H9 (cell line): ENCODE data around the gene IFI44. TPM values are rescaled to one million over a fixed set of nuclear protein-coding genes. Genes with fewer than 3 reads are reported as not detected.

Source experiments
- DNase-seq: peaks from one replicate; pipeline ENCODE4 v3.0.0-alpha.2; 2017
- H2AFZ ChIP-seq: one replicate; pipeline ENCODE4 v1.6.1; 2013; ENCODE audit warnings: mild to moderate bottlenecking, low read length, control low read depth, moderate library complexity
- H2AK5ac ChIP-seq: 2 replicates; pipeline ENCODE4 v1.6.1; 2013; ENCODE audit warnings: low read length, control low read depth, mixed read lengths; ENCODE audit not compliant: insufficient read length
- H2BK120ac ChIP-seq: one replicate; pipeline ENCODE4 v1.6.1; 2013; ENCODE audit warnings: low read depth, mild to moderate bottlenecking, low read length, control low read depth, inconsistent platforms; ENCODE audit not compliant: poor library complexity, severe bottlenecking
- H2BK12ac ChIP-seq: 2 replicates; pipeline ENCODE4 v1.6.1; 2013; ENCODE audit warnings: low read length, control low read depth, mixed read lengths, low read depth; ENCODE audit not compliant: insufficient read length
- H2BK15ac ChIP-seq: 2 replicates; pipeline ENCODE4 v1.6.1; 2013; ENCODE audit warnings: low read depth, low read length, control low read depth
- H2BK20ac ChIP-seq: one replicate; pipeline ENCODE4 v1.6.1; 2013; ENCODE audit warnings: low read depth, mild to moderate bottlenecking, low read length, control low read depth, inconsistent platforms; ENCODE audit not compliant: poor library complexity, severe bottlenecking
- H2BK5ac ChIP-seq: 2 replicates; pipeline ENCODE4 v1.6.1; 2013; ENCODE audit warnings: low read length, control low read depth, mixed read lengths; ENCODE audit not compliant: insufficient read length
- H3K14ac ChIP-seq: 2 replicates; pipeline ENCODE4 v1.6.1; 2013; ENCODE audit warnings: low read length, control low read depth; ENCODE audit not compliant: insufficient read depth
- H3K18ac ChIP-seq: 2 replicates; pipeline ENCODE4 v1.6.1; 2013; ENCODE audit warnings: low read depth, mild to moderate bottlenecking, mixed read lengths, low read length, control low read depth; ENCODE audit not compliant: insufficient read length
- H3K23ac ChIP-seq: 2 replicates; pipeline ENCODE4 v1.6.1; 2013; ENCODE audit warnings: low read length, control low read depth, mixed read lengths, low read depth; ENCODE audit not compliant: insufficient read length
- H3K23me2 ChIP-seq: 2 replicates; pipeline ENCODE4 v1.6.1; 2013; ENCODE audit warnings: low read depth, mild to moderate bottlenecking, mixed read lengths, low read length, control low read depth; ENCODE audit not compliant: insufficient read length, poor library complexity, severe bottlenecking
- H3K27ac ChIP-seq: 2 replicates; pipeline ENCODE4 v1.5.1; 2013; ENCODE audit warnings: low read length, control low read depth, mixed read lengths, low read depth; ENCODE audit not compliant: insufficient read length
- H3K27me3 ChIP-seq: 2 replicates; pipeline ENCODE4 v1.6.1; 2013; ENCODE audit warnings: low read length, control low read depth, inconsistent platforms; ENCODE audit not compliant: insufficient read depth
- H3K4ac ChIP-seq: 2 replicates; pipeline ENCODE4 v1.6.1; 2013; ENCODE audit warnings: low read depth, mild to moderate bottlenecking, control low read depth, inconsistent platforms, low read length, moderate library complexity
- H3K4me1 ChIP-seq: 2 replicates; pipeline ENCODE4 v1.6.1; 2013; ENCODE audit warnings: low read length, control low read depth, inconsistent platforms; ENCODE audit not compliant: insufficient read depth
- H3K4me2 ChIP-seq: 2 replicates; pipeline ENCODE4 v1.6.1; 2013; ENCODE audit warnings: low read length, control low read depth, mixed read lengths; ENCODE audit not compliant: insufficient read length, insufficient read depth
- H3K56ac ChIP-seq: 2 replicates; pipeline ENCODE4 v1.6.1; 2013; ENCODE audit warnings: low read depth, mild to moderate bottlenecking, mixed read lengths, low read length, control low read depth; ENCODE audit not compliant: insufficient read length
- H3K79me1 ChIP-seq: 2 replicates; pipeline ENCODE4 v1.6.1; 2013; ENCODE audit warnings: low read depth, mild to moderate bottlenecking, moderate library complexity, low read length, control low read depth, inconsistent platforms; ENCODE audit not compliant: insufficient read depth, poor library complexity, severe bottlenecking
- H3K79me2 ChIP-seq: 2 replicates; pipeline ENCODE4 v1.6.1; 2013; ENCODE audit warnings: low read length, control low read depth, inconsistent platforms; ENCODE audit not compliant: insufficient read depth
- H3K9ac ChIP-seq: 2 replicates; pipeline ENCODE4 v1.6.1; 2013; ENCODE audit warnings: low read length, control low read depth, mixed read lengths; ENCODE audit not compliant: insufficient read length; ENCODE audit errors: extremely low read depth
- H3K9me3 ChIP-seq: one replicate; pipeline ENCODE4 v1.6.1; 2013; ENCODE audit warnings: low read depth, low read length, inconsistent platforms; ENCODE audit not compliant: control insufficient read depth
- H3T11ph ChIP-seq: one replicate; pipeline ENCODE4 v1.6.1; 2013; ENCODE audit warnings: mild to moderate bottlenecking, low read length, control low read depth, inconsistent platforms
- H4K20me1 ChIP-seq: one replicate; pipeline ENCODE4 v1.6.1; 2013; ENCODE audit not compliant: control insufficient read depth, insufficient read length, insufficient read depth
- H4K5ac ChIP-seq: 2 replicates; pipeline ENCODE4 v1.6.1; 2013; ENCODE audit warnings: low read depth, mild to moderate bottlenecking, mixed read lengths, low read length, control low read depth; ENCODE audit not compliant: insufficient read length
- H4K8ac ChIP-seq: replicated peaks from 2 replicates; pipeline ENCODE4 v1.6.1; 2013; ENCODE audit warnings: low read length, control low read depth, mixed read lengths, low read depth; ENCODE audit not compliant: insufficient read length
- H4K91ac ChIP-seq: 2 replicates; pipeline ENCODE4 v1.6.1; 2013; ENCODE audit warnings: low read depth, mild to moderate bottlenecking, moderate library complexity, mixed read lengths, low read length, control low read depth; ENCODE audit not compliant: insufficient read length
- H3K27ac Mint-ChIP-seq, 3 experiments: 2 replicates in 2 of 3; 3 replicates in 1 of 3; pipeline ENCODE4 v1.8.0; 2020 to 2021; ENCODE audit warnings: mixed read lengths in 3 of 3, mild to moderate bottlenecking in 1 of 3, moderate library complexity in 1 of 3
- H3K27me3 Mint-ChIP-seq: 2 replicates; pipeline ENCODE4 v1.8.0; 2021; ENCODE audit warnings: low read depth, mild to moderate bottlenecking, moderate library complexity, mixed read lengths
- H3K36me3 Mint-ChIP-seq, 3 experiments: 2 replicates in 2 of 3; 3 replicates in 1 of 3; pipeline ENCODE4 v1.8.0; 2020 to 2021; ENCODE audit warnings: low read depth in 3 of 3, mixed read lengths in 3 of 3; ENCODE audit not compliant: insufficient read depth in 1 of 3
- H3K4me1 Mint-ChIP-seq, 2 experiments: 2 replicates each; pipeline ENCODE4 v1.8.0; 2020; ENCODE audit warnings: mixed read lengths in 2 of 2
- H3K4me3 Mint-ChIP-seq, 2 experiments: 2 replicates in 1 of 2; 3 replicates in 1 of 2; pipeline ENCODE4 v1.8.0; 2020 to 2021; ENCODE audit warnings: mild to moderate bottlenecking in 2 of 2, mixed read lengths in 2 of 2, moderate library complexity in 1 of 2
- H3K9me3 Mint-ChIP-seq, 2 experiments: 2 replicates in 1 of 2; 3 replicates in 1 of 2; pipeline ENCODE4 v1.8.0; 2020; ENCODE audit warnings: mild to moderate bottlenecking in 2 of 2, mixed read lengths in 2 of 2, moderate library complexity in 1 of 2
- WGBS: extraction: QIAGEN DNeasy Blood & Tissue Kit; methylation state at CpG from one replicate; pipeline ENCODE4 v1.1.7; 2013; ENCODE audit warnings: missing lambda C conversion rate, low lambda C conversion rate, mixed read lengths; ENCODE audit not compliant: insufficient read length; ENCODE audit errors: extremely low coverage; 5-methylcytosine and 5-hydroxymethylcytosine counted together
- total RNA-seq: library from RNA; stranded (reverse); gene quantifications from 2 replicates; pipeline ENCODE4 v1.2.1, GENCODE V29; 2021
- TF ChIP-seq, protein P1 (sequence below): fragments of 200-600 bp; sonication (generic); conservative IDR thresholded peaks from 3 replicates; pipeline ENCODE4 v1.8.0; 2021; ENCODE audit warnings: antibody characterized with exemption, mild to moderate bottlenecking

Gene IFI44
- total RNA-seq, 1 experiment from 2014 or later: not detected

DNA sequence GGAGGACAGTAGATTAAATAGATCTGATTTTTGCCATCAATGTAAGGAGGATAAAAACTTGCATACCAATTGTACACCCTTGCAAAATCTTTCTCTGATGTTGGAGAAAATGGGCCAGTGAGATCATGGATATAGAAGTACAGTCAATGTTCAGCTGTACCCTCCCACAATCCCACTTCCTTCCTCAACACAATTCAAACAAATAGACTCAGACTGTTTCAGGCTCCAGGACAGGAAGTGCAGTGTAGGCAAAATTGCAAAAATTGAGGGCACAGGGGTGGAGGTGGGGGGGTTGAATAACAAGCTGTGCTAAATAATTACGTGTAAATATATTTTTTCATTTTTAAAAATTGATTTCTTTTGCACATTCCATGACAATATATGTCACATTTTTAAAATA lies 3.9 kb upstream of the IFI44 start:
- H3K23ac ChIP-seq: no peak overlapping the region
- no peaks in the 10 kb centered on the region for H3K79me2 ChIP-seq
- no peak overlapping the region for H4K8ac ChIP-seq
- no peak overlapping the region for H2BK5ac ChIP-seq
- no peak overlapping the region for H3K4me2 ChIP-seq
- H3K9me3 ChIP-seq: peaks cover 4% of the 10 kb centered on the region
- H2AFZ ChIP-seq: no peak overlapping the region
- no peak overlapping the region for H3K9ac ChIP-seq
- H3K4me1 ChIP-seq: no peaks in the 10 kb centered on the region
- no peaks in the 10 kb centered on the region; the same call in none of the 2 replicates for H3K27me3 Mint-ChIP-seq
- H3T11ph ChIP-seq: no peak overlapping the region
- H2BK15ac ChIP-seq: no peak overlapping the region
- no peak overlapping the region for H3K27ac Mint-ChIP-seq
- no peak overlapping the region for H2BK20ac ChIP-seq
- TF ChIP-seq, protein P1, sequence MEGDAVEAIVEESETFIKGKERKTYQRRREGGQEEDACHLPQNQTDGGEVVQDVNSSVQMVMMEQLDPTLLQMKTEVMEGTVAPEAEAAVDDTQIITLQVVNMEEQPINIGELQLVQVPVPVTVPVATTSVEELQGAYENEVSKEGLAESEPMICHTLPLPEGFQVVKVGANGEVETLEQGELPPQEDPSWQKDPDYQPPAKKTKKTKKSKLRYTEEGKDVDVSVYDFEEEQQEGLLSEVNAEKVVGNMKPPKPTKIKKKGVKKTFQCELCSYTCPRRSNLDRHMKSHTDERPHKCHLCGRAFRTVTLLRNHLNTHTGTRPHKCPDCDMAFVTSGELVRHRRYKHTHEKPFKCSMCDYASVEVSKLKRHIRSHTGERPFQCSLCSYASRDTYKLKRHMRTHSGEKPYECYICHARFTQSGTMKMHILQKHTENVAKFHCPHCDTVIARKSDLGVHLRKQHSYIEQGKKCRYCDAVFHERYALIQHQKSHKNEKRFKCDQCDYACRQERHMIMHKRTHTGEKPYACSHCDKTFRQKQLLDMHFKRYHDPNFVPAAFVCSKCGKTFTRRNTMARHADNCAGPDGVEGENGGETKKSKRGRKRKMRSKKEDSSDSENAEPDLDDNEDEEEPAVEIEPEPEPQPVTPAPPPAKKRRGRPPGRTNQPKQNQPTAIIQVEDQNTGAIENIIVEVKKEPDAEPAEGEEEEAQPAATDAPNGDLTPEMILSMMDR: no peak
- no peak overlapping the region for H3K4ac ChIP-seq
- H3K27ac ChIP-seq: no peak overlapping the region
- H2BK120ac ChIP-seq: no peak overlapping the region
- WGBS: no CpG with 5 or more reads among the region's 1 CpG
- H3K9me3 Mint-ChIP-seq: peaks cover 18 to 28% of the 10 kb centered on the region in 2 experiments
- H3K18ac ChIP-seq: no peak overlapping the region
- H3K36me3 Mint-ChIP-seq: peaks cover 0 to 17% (median 2%) of the 10 kb centered on the region in 3 experiments; a peak in 3 of 7 replicates
- H3K27me3 ChIP-seq: no peaks in the 10 kb centered on the region
- H3K14ac ChIP-seq: no peak overlapping the region
- no peak overlapping the region for H3K56ac ChIP-seq
- no peaks in the 10 kb centered on the region for H4K20me1 ChIP-seq
- H3K79me1 ChIP-seq: no peaks in the 10 kb centered on the region
- no peak overlapping the region for H3K4me3 Mint-ChIP-seq
- no peak for DNase-seq
- H2AK5ac ChIP-seq: no peak overlapping the region
- no peak overlapping the region for H2BK12ac ChIP-seq
- H4K5ac ChIP-seq: no peak overlapping the region
- H4K91ac ChIP-seq: no peak overlapping the region
- no peaks in the 10 kb centered on the region for H3K23me2 ChIP-seq
- no peaks in the 10 kb centered on the region for H3K4me1 Mint-ChIP-seq
